RWPE2 (cell line): ENCODE data around the gene S100Z.

ENCODE experiments used
- ATAC-seq: fragments of 200-7000 bp; cut with Tn5 transposase; 3 replicates; pipeline ENCODE4 v1.9.1; 2021; ENCODE audit warnings: low read depth
- DNase-seq: peaks from one replicate; pipeline ENCODE4 v3.0.0-alpha.2; 2020; ENCODE audit warnings: low spot score
- H3K27ac ChIP-seq: fragments of 450-650 bp; 2 replicates; pipeline ENCODE4 v1.5.1; 2017; ENCODE audit warnings: mild to moderate bottlenecking; ENCODE audit not compliant: poor library complexity, severe bottlenecking
- H3K27me3 ChIP-seq: fragments of 250-450 bp; sonication (Bioruptor Pico); 2 replicates; pipeline ENCODE4 v1.5.1; 2021; ENCODE audit warnings: mild to moderate bottlenecking, moderate library complexity; ENCODE audit not compliant: insufficient read depth, poor library complexity, severe bottlenecking
- H3K36me3 ChIP-seq: fragments of 250-450 bp; sonication (Bioruptor Pico); 2 replicates; pipeline ENCODE4 v1.5.1; 2020; ENCODE audit warnings: low read depth, mild to moderate bottlenecking, moderate library complexity
- H3K4me1 ChIP-seq: fragments of 250-450 bp; sonication (Bioruptor Pico); 2 replicates; pipeline ENCODE4 v1.5.1; 2021; ENCODE audit warnings: mild to moderate bottlenecking, moderate library complexity; ENCODE audit not compliant: insufficient read depth, poor library complexity, severe bottlenecking
- H3K4me3 ChIP-seq: fragments of 250-450 bp; sonication (Bioruptor Pico); 2 replicates; pipeline ENCODE4 v1.5.1; 2021; ENCODE audit warnings: mild to moderate bottlenecking, moderate library complexity; ENCODE audit not compliant: severe bottlenecking
- H3K9me3 ChIP-seq: fragments of 250-450 bp; sonication (Bioruptor Pico); 2 replicates; pipeline ENCODE4 v1.5.1; 2021; ENCODE audit warnings: mild to moderate bottlenecking, moderate library complexity; ENCODE audit not compliant: severe bottlenecking
- CTCF ChIP-seq: fragments of 450-650 bp; IDR thresholded peaks from one replicate; pipeline ENCODE4 v1.5.1; 2017; ENCODE audit warnings: mild to moderate bottlenecking, moderate library complexity; ENCODE audit not compliant: poor library complexity, severe bottlenecking

S100Z gene

GRCh38 chr5:76831110-76831452 is 18.7 kb upstream of the S100Z start:
- TF ChIP-seq CTCF = no peak
- Histone ChIP-seq H3K9me3 (no peaks in the 10 kb centered on the region), H3K4me3 (no peak overlapping the region), H3K36me3 (peaks cover 55% of the 10 kb centered on the region), H3K27ac (no peak overlapping the region), H3K27me3 (no peaks in the 10 kb centered on the region), H3K4me1 (peaks cover 12% of the 10 kb centered on the region)
- no peak for DNase-seq
- ATAC-seq = peak; percentile 37

GRCh38 chr5:76836181-76836580 is 13.6 kb upstream of the S100Z start:
- DNase-seq (no peak), ATAC-seq (peak; percentile 43; the same call in 1 of the 3 replicates)
- peaks cover 25% of the 10 kb centered on the region for H3K4me1 ChIP-seq
- peaks cover 46% of the 10 kb centered on the region for H3K36me3 ChIP-seq
- H3K4me3 ChIP-seq = no peak overlapping the region
- peak overlapping the region; percentile 57 for H3K27ac ChIP-seq
- TF ChIP-seq CTCF = peak; percentile 37
- H3K9me3 ChIP-seq = no peaks in the 10 kb centered on the region
- no peaks in the 10 kb centered on the region for H3K27me3 ChIP-seq

GRCh38 chr5:76836585-76836984 is 13.2 kb upstream of the S100Z start:
- Histone ChIP-seq H3K9me3 (no peaks in the 10 kb centered on the region), H3K27me3 (no peaks in the 10 kb centered on the region), H3K27ac (peak overlapping the region; percentile 57), H3K4me3 (no peak overlapping the region), H3K4me1 (peaks cover 25% of the 10 kb centered on the region), H3K36me3 (peaks cover 46% of the 10 kb centered on the region)
- TF ChIP-seq CTCF = no peak
- no peak for DNase-seq
- ATAC-seq = no peak

- Histone ChIP-seq H3K9me3 (no peaks in the 10 kb centered on the region), H3K4me3 (no peak overlapping the region), H3K27me3 (no peaks in the 10 kb centered on the region), H3K36me3 (peaks cover 29% of the 10 kb centered on the region), H3K27ac (peak overlapping the region; percentile 57), H3K4me1 (peaks cover 25% of the 10 kb centered on the region)
- no peak for DNase-seq
- no peak for TF ChIP-seq CTCF
- peak; percentile 54 for ATAC-seq
Measured at GRCh38 chr5:76838481-76839261, 11.1 kb upstream of the S100Z start.

- Histone ChIP-seq H3K4me3 (no peak overlapping the region), H3K9me3 (no peaks in the 10 kb centered on the region), H3K36me3 (peaks cover 2% of the 10 kb centered on the region; the same call in 1 of the 2 replicates), H3K4me1 (peaks cover 21% of the 10 kb centered on the region), H3K27ac (no peak overlapping the region), H3K27me3 (no peaks in the 10 kb centered on the region)
- DNase-seq (no peak), ATAC-seq (no peak)
- no peak for TF ChIP-seq CTCF
Measured at GRCh38 chr5:76841361-76841760, 8.5 kb upstream of the S100Z start.
